GM12878 (cell line): ENCODE measurements around the gene DISC1. TPM values are rescaled to one million over a fixed set of nuclear protein-coding genes. Genes with fewer than 3 reads are reported as not detected.

Experiments used
- ATAC-seq: fragments of 200-7000 bp; cut with Tn5 transposase; 3 replicates; pipeline ENCODE4 v1.9.1; 2020; ENCODE audit warnings: mild to moderate bottlenecking, moderate library complexity
- BruUV-seq: library from RNA; stranded (reverse); fragments of 400-500 nt; replicated peaks from 2 replicates; lab custom pipeline; 2021; lab: Mats Ljungman, UMichigan
- CTCF ChIA-PET: fragments of 300-600 bp; sonication (Branson Sonifier 250); formaldehyde crosslinking; extraction: SDS; loops from one replicate; lab custom pipeline; 2021; ENCODE audit warnings: inconsistent platforms; lab: Yijun Ruan, JAX
- POLR2A ChIA-PET: fragments of 350-600 bp; formaldehyde crosslinking; extraction: SDS; loops from one replicate; lab custom pipeline; 2021; ENCODE audit warnings: inconsistent platforms; lab: Charles Lee
- RAD21 ChIA-PET: fragments of 300-600 bp; sonication (Branson Sonifier 250); formaldehyde crosslinking; loops from one replicate; lab custom pipeline; 2023; ENCODE audit warnings: antibody characterized with exemption; ENCODE audit not compliant: unreplicated experiment; lab: Charles Lee
- SMC1A ChIA-PET: fragments of 300-600 bp; sonication (Branson Sonifier 250); formaldehyde crosslinking; loops from one replicate; lab custom pipeline; 2023; ENCODE audit not compliant: unreplicated experiment, uncharacterized antibody; lab: Charles Lee
- DNase-seq: peaks from one replicate; pipeline ENCODE4 v3.0.0-alpha.2; 2011; ENCODE audit warnings: low read depth, low spot score
- FAIRE-seq: peaks from 3 replicates; lab custom pipeline; 2011; peaks lifted over from hg19 to GRCh38; lab: Jason Lieb, UNC
- H2AFZ ChIP-seq: 2 replicates; pipeline ENCODE4 v1.6.0; 2011; ENCODE audit warnings: low read depth, low read length, control low read depth; ENCODE audit not compliant: control insufficient read depth
- H3K27ac ChIP-seq: 2 replicates; pipeline ENCODE4 v1.5.1; 2011; ENCODE audit warnings: control low read depth; ENCODE audit not compliant: control insufficient read depth, insufficient read depth
- H3K27me3 ChIP-seq, 2 experiments: replicated peaks in 1 of 2; 2 replicates each; pipeline versions ENCODE4 v1.6.0 to v1.6.1; 2011; ENCODE audit warnings: low read length in 1 of 2; ENCODE audit not compliant: control insufficient read depth in 2 of 2, insufficient read depth in 2 of 2
- H3K36me3 ChIP-seq, 2 experiments: 2 replicates each; pipeline ENCODE4 v1.5.1; 2011; ENCODE audit warnings: low read length in 1 of 2; ENCODE audit not compliant: control insufficient read depth in 2 of 2, insufficient read depth in 2 of 2
- H3K4me1 ChIP-seq: 2 replicates; pipeline ENCODE4 v1.6.1; 2011; ENCODE audit warnings: mild to moderate bottlenecking, low read length, moderate library complexity, mixed read lengths; ENCODE audit not compliant: control insufficient read depth, insufficient read depth
- H3K4me2 ChIP-seq: 2 replicates; pipeline ENCODE4 v1.6.0; 2011; ENCODE audit warnings: control low read depth; ENCODE audit not compliant: control insufficient read depth, insufficient read depth
- H3K4me3 ChIP-seq: fragments of 200-600 bp; sonication (generic); 2 replicates; pipeline ENCODE4 v1.5.1; 2016
- H3K79me2 ChIP-seq: 2 replicates; pipeline ENCODE4 v1.6.0; 2011; ENCODE audit warnings: low read length; ENCODE audit not compliant: control insufficient read depth, insufficient read depth
- H3K9ac ChIP-seq: 2 replicates; pipeline ENCODE4 v1.8.0; 2011; ENCODE audit warnings: low read length, control low read depth, mixed read lengths; ENCODE audit not compliant: control insufficient read depth, insufficient read depth
- H3K9me3 ChIP-seq: replicated peaks from 3 replicates; pipeline ENCODE4 v1.5.1; 2011; ENCODE audit warnings: mild to moderate bottlenecking, low read length; ENCODE audit not compliant: control insufficient read depth, insufficient read depth
- H4K20me1 ChIP-seq: 2 replicates; pipeline ENCODE4 v1.6.0; 2011; ENCODE audit not compliant: control insufficient read depth, insufficient read depth
- BACH1 ChIP-seq: fragments of 450-650 bp; IDR thresholded peaks from 2 replicates; pipeline ENCODE4 v1.6.1; 2017; ENCODE audit warnings: mild to moderate bottlenecking, borderline replicate concordance
- BMI1 ChIP-seq: fragments of 450-650 bp; IDR thresholded peaks from 2 replicates; pipeline ENCODE4 v1.6.1; 2016; ENCODE audit warnings: mild to moderate bottlenecking, moderate library complexity, borderline replicate concordance
- CREM ChIP-seq: IDR thresholded peaks from 2 replicates; pipeline ENCODE4 v1.6.1; 2014; ENCODE audit warnings: antibody characterized with exemption, low read depth
- EGR1 ChIP-seq, 2 experiments: IDR thresholded peaks; 1 replicate in 1 of 2; 2 replicates in 1 of 2; pipeline ENCODE4 v1.6.1; 2011 to 2012; ENCODE audit warnings: low read depth in 2 of 2, low read length in 2 of 2, borderline replicate concordance in 1 of 2, mild to moderate bottlenecking in 1 of 2, moderate library complexity in 1 of 2
- ESRRA ChIP-seq: IDR thresholded peaks from 2 replicates; pipeline ENCODE4 v1.6.1; 2012; ENCODE audit warnings: mild to moderate bottlenecking, low read length, improper control_type of control experiment
- FOXM1 ChIP-seq: IDR thresholded peaks from 2 replicates; pipeline ENCODE4 v1.6.1; 2012; ENCODE audit warnings: low read depth, mild to moderate bottlenecking, inconsistent platforms, low read length, moderate library complexity
- NFYA ChIP-seq: IDR thresholded peaks from 2 replicates; pipeline ENCODE4 v1.6.1; 2011; ENCODE audit warnings: low read depth, mild to moderate bottlenecking, low read length, improper control_type of control experiment, borderline replicate concordance
- RUNX3 ChIP-seq: IDR thresholded peaks from 2 replicates; pipeline ENCODE4 v1.6.1; 2012; ENCODE audit warnings: low read length, inconsistent platforms
- WRNIP1 ChIP-seq: IDR thresholded peaks from 2 replicates; pipeline ENCODE4 v1.6.1; 2011; ENCODE audit warnings: low read depth, low read length, improper control_type of control experiment, borderline replicate concordance
- ZNF217 ChIP-seq: fragments of 450-650 bp; IDR thresholded peaks from 2 replicates; pipeline ENCODE4 v1.6.1; 2017; ENCODE audit warnings: antibody characterized with exemption, mild to moderate bottlenecking
- WGBS: methylation state at CpG from one replicate; pipeline ENCODE4 v1.1.6; 2016; ENCODE audit warnings: low lambda C conversion rate; ENCODE audit not compliant: insufficient replicate concordance, insufficient coverage; ENCODE audit errors: missing lambda C conversion rate; 5-methylcytosine and 5-hydroxymethylcytosine counted together
- in situ Hi-C: fragments of 300-500 bp; cut with MboI; formaldehyde crosslinking; loops from 9 replicates; pipeline ENCODE4 v1.14.3; 2018; ENCODE audit warnings: mixed read lengths
- intact Hi-C: fragments of 100-400 bp; cut with micrococcal nuclease; formaldehyde crosslinking; loops from one replicate; pipeline ENCODE4 v1.14.2; 2022; ENCODE audit not compliant: unreplicated experiment
- polyA plus RNA-seq, 11 experiments: library from polyadenylated mRNA; depleted of rRNA in 4 of 11; unstranded in 6 of 11; stranded (reverse) in 5 of 11; fragments of >200 nt; fragmentation: Nextera tagmentation in 4 of 11; fragmentation: Illumina TruSeq in 1 of 11; extraction: Ambion mirVana in 4 of 11; extraction: Trizol in 1 of 11; gene quantifications; 1 replicate in 1 of 11; 2 replicates in 10 of 11; pipeline versions ENCODE4 v1.2.1 to v1.2.3, GENCODE V29; 2011 to 2016; ENCODE audit warnings: inconsistent platforms in 2 of 11, missing spikeins in 2 of 11, low read depth in 1 of 11
- total RNA-seq, 4 experiments: library from RNA; depleted of rRNA in 3 of 4; stranded (reverse); fragments of >200 nt in 3 of 4; fragmentation: Illumina TruSeq in 1 of 4; extraction: Trizol in 1 of 4; gene quantifications; 2 replicates each; pipeline versions ENCODE4 v1.2.1 to v1.2.3, GENCODE V29; 2013 to 2021
- TF ChIP-seq, protein P1 (sequence below): fragments of 450-650 bp; IDR thresholded peaks from 2 replicates; pipeline ENCODE4 v1.6.1; 2018; ENCODE audit warnings: mild to moderate bottlenecking, low read depth, moderate library complexity; ENCODE audit not compliant: partially characterized antibody

DISC1 gene
- total and polyA plus RNA-seq, 10 of the 15 experiments (the other 5 are each of a cell fraction or from before 2014, with no cell fraction given), result 0.05 to 0.72 (median 0.19) TPM; not detected in 1

GRCh38 chr1:232045139-232045994 is 418.8 kb downstream of the DISC1 start (continued):
- TF ChIP-seq NFYA (no peak), ESRRA (no peak), CREM (no peak)

DNA sequence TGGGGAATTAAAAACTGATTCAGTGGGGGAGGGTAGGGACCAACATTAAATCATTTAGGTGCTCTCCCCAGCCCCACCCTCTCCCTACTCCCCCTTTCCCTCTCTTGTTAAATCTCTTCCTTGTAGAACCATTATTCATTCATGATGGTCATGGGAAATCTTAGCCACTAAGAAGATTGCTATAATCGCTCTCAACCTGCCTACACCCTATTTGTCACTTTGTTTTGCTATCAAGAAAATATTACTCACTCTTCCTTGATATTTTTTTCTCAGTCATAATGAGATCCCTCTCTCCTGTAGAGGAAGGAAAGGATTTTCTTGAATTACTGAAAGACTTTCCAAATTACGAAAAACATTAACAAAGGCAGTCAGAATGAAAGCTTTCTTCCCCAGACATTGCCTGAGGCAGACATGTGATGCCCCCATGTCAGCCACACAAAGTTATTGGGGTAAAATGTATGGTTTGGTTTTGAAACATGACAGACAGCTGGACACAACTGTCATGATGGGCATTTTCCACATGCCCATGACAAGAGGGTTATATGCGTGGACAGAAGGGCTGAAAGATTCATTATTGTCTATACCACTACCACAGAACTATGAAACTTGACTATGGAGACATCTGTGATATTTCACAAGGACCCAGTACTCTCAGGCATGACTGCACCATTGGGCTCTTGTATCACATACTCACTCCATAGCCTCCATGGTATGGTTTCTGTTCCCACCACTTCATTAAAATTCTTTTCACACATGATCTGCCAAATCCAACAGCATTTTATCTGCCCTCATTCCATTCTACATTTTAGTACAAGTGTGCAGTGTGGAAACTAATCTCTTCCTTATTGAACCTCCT is 420.1 kb downstream of the DISC1 start:
- intact Hi-C loops (no loop called here), in situ Hi-C loops (no loop called here)
- Histone ChIP-seq H2AFZ (no peak overlapping the region), H3K9ac (no peak overlapping the region), H3K9me3 (no peaks in the 10 kb centered on the region), H3K27me3 (no peaks in the 10 kb centered on the region; a peak in 1 of 4 replicates), H3K4me3 (no peak overlapping the region), H3K4me1 (no peaks in the 10 kb centered on the region), H3K79me2 (no peaks in the 10 kb centered on the region), H3K27ac (no peak overlapping the region), H3K36me3 (no peaks in the 10 kb centered on the region), H4K20me1 (no peaks in the 10 kb centered on the region), H3K4me2 (no peak overlapping the region)
- ChIA-PET SMC1A (no interaction called here), RAD21 (no interaction called here), POLR2A (no interaction called here), CTCF (no interaction called here)
- ATAC-seq, result no peak
- no peak for FAIRE-seq
- no peak for DNase-seq
- WGBS, result 17% methylated on average over 3 of the region's 3 CpGs
- no TSS peak for BruUV-seq
- TF ChIP-seq FOXM1 (no peak), WRNIP1 (no peak), RUNX3 (no peak), EGR1 (IDR thresholded peaks at IDR 0.05; ENCODE audit: borderline replicate concordance in 1 of 2, low read depth in 2 of 2, low read length in 2 of 2) (no peak), BACH1 (no peak), ZNF217 (no peak), BMI1 (no peak)
- TF ChIP-seq, protein P1, sequence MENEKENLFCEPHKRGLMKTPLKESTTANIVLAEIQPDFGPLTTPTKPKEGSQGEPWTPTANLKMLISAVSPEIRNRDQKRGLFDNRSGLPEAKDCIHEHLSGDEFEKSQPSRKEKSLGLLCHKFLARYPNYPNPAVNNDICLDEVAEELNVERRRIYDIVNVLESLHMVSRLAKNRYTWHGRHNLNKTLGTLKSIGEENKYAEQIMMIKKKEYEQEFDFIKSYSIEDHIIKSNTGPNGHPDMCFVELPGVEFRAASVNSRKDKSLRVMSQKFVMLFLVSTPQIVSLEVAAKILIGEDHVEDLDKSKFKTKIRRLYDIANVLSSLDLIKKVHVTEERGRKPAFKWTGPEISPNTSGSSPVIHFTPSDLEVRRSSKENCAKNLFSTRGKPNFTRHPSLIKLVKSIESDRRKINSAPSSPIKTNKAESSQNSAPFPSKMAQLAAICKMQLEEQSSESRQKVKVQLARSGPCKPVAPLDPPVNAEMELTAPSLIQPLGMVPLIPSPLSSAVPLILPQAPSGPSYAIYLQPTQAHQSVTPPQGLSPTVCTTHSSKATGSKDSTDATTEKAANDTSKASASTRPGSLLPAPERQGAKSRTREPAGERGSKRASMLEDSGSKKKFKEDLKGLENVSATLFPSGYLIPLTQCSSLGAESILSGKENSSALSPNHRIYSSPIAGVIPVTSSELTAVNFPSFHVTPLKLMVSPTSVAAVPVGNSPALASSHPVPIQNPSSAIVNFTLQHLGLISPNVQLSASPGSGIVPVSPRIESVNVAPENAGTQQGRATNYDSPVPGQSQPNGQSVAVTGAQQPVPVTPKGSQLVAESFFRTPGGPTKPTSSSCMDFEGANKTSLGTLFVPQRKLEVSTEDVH, result no peak
